ENCODE measurements around the gene SLC5A3.

Gene SLC5A3

GRCh38 chr21:34097442-34097841, 24.1 kb downstream of the SLC5A3 start:
- DNase-seq: no peak

GRCh38 chr21:34100337-34100736, 27.0 kb downstream of the SLC5A3 start:
- no peak for DNase-seq

- no peak for DNase-seq
These were observed 27.4 kb downstream of the SLC5A3 start for GRCh38 chr21:34100790-34101189.

- DNase-seq: no peak
These were observed 32.7 kb downstream of the SLC5A3 start for GRCh38 chr21:34105947-34106541.

GRCh38 chr21:34107606-34108005, 34.2 kb downstream of the SLC5A3 start:
- no peak for DNase-seq

- no peak for DNase-seq
These were observed 35.7 kb downstream of the SLC5A3 start for GRCh38 chr21:34109075-34109474.

- no peak for DNase-seq
These were observed 37.3 kb downstream of the SLC5A3 start for GRCh38 chr21:34110594-34111202.

- DNase-seq: no peak
These were observed 39.1 kb downstream of the SLC5A3 start for GRCh38 chr21:34112316-34113033.

GRCh38 chr21:34113842-34114241, 40.5 kb downstream of the SLC5A3 start:
- DNase-seq: no peak

GRCh38 chr21:34115160-34115559, 41.8 kb downstream of the SLC5A3 start:
- DNase-seq: no peak

GRCh38 chr21:34116569-34116968, 43.2 kb downstream of the SLC5A3 start:
- no peak for DNase-seq

GRCh38 chr21:34120867-34121266, 47.5 kb downstream of the SLC5A3 start:
- DNase-seq: no peak

GRCh38 chr21:34122047-34122446, 48.7 kb downstream of the SLC5A3 start:
- no peak for DNase-seq

All from hypothalamus (tissue), 51 donors.